ENCODE measurements around the gene ACOT12. TPM values are rescaled to one million over a fixed set of nuclear protein-coding genes. Genes with fewer than 3 reads are reported as not detected.
A peak's percentile ranks its signal among the peaks of the same experiment; 100 is the strongest.

ACOT12 gene
- total RNA-seq = not detected

DNA sequence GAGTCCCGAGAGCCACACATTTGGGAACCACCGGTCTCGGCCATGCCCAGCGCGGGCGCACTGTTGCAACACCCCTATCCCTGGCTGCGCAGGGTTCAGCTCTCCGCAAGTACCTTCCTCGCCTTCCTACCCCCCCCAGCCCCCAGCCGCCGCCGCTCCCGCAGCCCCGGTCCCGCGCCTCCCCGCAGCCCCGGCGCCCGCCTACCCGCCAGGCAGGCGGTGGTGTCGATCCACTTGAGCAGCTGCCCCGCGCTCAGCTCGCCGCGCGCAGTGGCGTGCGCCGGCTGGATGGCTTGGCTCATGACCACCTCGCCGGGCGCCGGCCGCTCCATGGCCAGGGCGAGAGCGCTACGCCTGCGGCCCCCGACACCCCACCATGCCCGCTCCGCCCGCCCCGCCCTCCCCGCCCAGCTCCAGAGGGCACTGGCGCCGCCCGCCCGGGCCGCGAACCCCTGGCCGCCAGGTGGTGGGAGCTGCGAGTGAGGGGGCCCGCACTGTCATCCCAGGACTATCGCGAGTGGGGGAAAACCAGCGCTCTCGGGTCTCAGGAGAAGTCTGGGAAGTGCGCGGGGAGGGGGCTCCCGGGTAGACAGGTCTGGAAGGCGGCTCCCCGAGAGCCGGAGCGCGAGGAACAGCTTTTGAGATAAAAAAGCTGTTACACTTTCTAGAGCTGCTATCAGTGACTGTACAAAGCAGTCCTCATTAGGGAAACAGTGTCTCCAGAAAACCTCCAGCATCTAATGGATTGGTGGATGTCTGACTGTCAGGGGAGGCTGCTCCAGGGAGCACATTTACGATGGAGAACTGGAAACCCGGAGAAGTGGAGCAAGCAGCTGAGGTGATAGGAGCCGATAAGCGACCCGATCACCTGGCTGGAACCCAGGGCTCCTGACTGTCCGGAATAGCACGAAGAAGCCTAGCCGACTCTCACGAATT, at the start of gene ACOT12:
TSS of gene ACOT12 (minus strand) at position 352 of the 936 bp plus-strand sequence. CDS start at position 332, 20 bp downstream.
- Histone ChIP-seq H3K9me3 (no peaks in the 10 kb centered on the region), H3K4me3 (no peak within 1 kb of the TSS), H3K27me3 (peaks cover 0 to 13% of the 10 kb centered on the region in 2 donors), H3K36me3 (replicated peaks in 1 of 2; ENCODE audit: insufficient read depth in 1 of 2, low read depth in 2 of 2) (no peaks in the 10 kb centered on the region), H3K4me1 (peaks cover 13% of the 10 kb centered on the region), H3K27ac (no peak within 1 kb of the TSS)
- intact Hi-C loops (cut with DNase I) = no loop called here
- 3 to 4% methylated on average over 31 to 74 of the region's 77 CpGs for WGBS, 2 donors
- ATAC-seq = peak; percentile 33
- DNase-seq = peak in 1 of 4 donors; percentile 19
- TF ChIP-seq POLR2A (IDR thresholded peaks at IDR 0.05) = no peak
- TF ChIP-seq CTCF (IDR thresholded peaks at IDR 0.05) = no peak

DNA sequence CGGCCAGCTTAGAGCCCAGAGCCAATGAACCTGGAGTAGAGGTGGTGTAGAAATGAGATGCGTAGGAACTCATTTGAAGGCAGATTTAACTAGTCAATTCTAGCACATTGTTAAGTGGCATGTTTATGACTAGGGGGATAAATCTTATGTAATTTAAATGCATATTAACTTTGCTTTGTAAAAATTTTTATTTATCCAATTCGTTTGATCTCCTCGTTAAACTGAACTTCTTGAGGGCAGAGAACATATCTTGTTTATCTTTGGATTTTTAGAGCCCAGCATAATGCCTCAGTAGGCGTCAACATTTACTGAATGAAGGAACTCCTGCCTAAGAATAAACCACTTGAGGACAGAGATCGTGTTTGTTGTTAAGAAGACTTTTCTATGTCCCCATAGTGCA, 41.1 kb upstream of the ACOT12 start:
- no peaks in the 10 kb centered on the region for H3K27me3 ChIP-seq
- no peak for DNase-seq
- no peaks in the 10 kb centered on the region for H3K4me1 ChIP-seq
- H3K27ac ChIP-seq = no peak overlapping the region
- no peak for ATAC-seq
- intact Hi-C loops (cut with DNase I) = no loop called here
- no peak for TF ChIP-seq POLR2A (IDR thresholded peaks at IDR 0.05)
- no peak for TF ChIP-seq CTCF (IDR thresholded peaks at IDR 0.05)
- H3K9me3 ChIP-seq = no peaks in the 10 kb centered on the region
- WGBS, 2 donors = 87 to 89% methylated on average over 6 of the region's 6 CpGs
- no peaks in the 10 kb centered on the region for H3K36me3 ChIP-seq (replicated peaks in 1 of 2; ENCODE audit: insufficient read depth in 1 of 2, low read depth in 2 of 2)
- H3K4me3 ChIP-seq = no peak overlapping the region

- Histone ChIP-seq H3K9me3 (no peaks in the 10 kb centered on the region), H3K27me3 (no peaks in the 10 kb centered on the region), H3K27ac (no peak overlapping the region), H3K4me3 (no peak overlapping the region), H3K4me1 (peaks cover 10% of the 10 kb centered on the region), H3K36me3 (replicated peaks in 1 of 2; ENCODE audit: insufficient read depth in 1 of 2, low read depth in 2 of 2) (no peaks in the 10 kb centered on the region)
- intact Hi-C loops (cut with DNase I) = no loop called here
- no peak for DNase-seq
- no peak for TF ChIP-seq CTCF (IDR thresholded peaks at IDR 0.05)
- no peak for TF ChIP-seq POLR2A (IDR thresholded peaks at IDR 0.05)
- no peak for ATAC-seq
These were observed 36.1 kb upstream of the ACOT12 start for GRCh38 chr5:81429985-81430384.

DNA sequence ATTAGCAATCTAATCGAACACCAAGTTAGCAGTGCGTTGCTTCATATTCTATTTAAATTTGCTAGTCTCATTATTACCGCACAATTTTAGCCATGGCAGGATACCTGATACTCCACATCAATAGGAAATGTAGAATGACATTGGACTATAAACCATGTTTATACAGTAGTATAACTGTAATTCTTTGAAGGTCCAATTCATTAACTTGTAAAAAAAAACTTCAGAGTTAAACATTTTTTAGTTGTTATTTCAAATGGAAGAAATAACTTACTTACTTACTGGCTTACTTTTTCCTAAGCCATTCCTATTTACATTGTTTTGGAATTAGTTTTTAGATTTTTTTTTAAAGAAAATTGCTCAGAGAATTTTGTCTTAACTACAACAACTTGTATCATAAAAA, 35.4 kb upstream of the ACOT12 start:
- DNase-seq (no peak), ATAC-seq (no peak)
- no peak for TF ChIP-seq CTCF (IDR thresholded peaks at IDR 0.05)
- no peak for TF ChIP-seq POLR2A (IDR thresholded peaks at IDR 0.05)
- H3K27me3 ChIP-seq = no peaks in the 10 kb centered on the region
- no peaks in the 10 kb centered on the region for H3K9me3 ChIP-seq
- intact Hi-C loops (cut with DNase I) = no loop called here
- H3K4me1 ChIP-seq = peaks cover 10% of the 10 kb centered on the region
- no peak overlapping the region for H3K27ac ChIP-seq
- no peak overlapping the region for H3K4me3 ChIP-seq
- H3K36me3 ChIP-seq (replicated peaks in 1 of 2; ENCODE audit: insufficient read depth in 1 of 2, low read depth in 2 of 2) = no peaks in the 10 kb centered on the region
- WGBS, 2 donors = 42 to 50% methylated on average over 3 of the region's 3 CpGs

GRCh38 chr5:81428861-81429260, 34.9 kb upstream of the ACOT12 start:
- DNase-seq (no peak), ATAC-seq (no peak)
- no peak overlapping the region for H3K4me3 ChIP-seq
- intact Hi-C loops (cut with DNase I) = no loop called here
- no peaks in the 10 kb centered on the region for H3K36me3 ChIP-seq (replicated peaks in 1 of 2; ENCODE audit: insufficient read depth in 1 of 2, low read depth in 2 of 2)
- H3K27ac ChIP-seq = no peak overlapping the region
- H3K4me1 ChIP-seq = peaks cover 10% of the 10 kb centered on the region
- no peaks in the 10 kb centered on the region for H3K9me3 ChIP-seq
- TF ChIP-seq CTCF (IDR thresholded peaks at IDR 0.05) (no peak), POLR2A (IDR thresholded peaks at IDR 0.05) (no peak)
- no peaks in the 10 kb centered on the region for H3K27me3 ChIP-seq

Measured in body of pancreas (tissue), 4 donors.